Spleen (tissue), 11 donors: ENCODE results near the gene CAMTA1. TPM values are rescaled to one million over a fixed set of nuclear protein-coding genes. Genes with fewer than 3 reads are reported as not detected.
A peak's percentile ranks its signal among the peaks of the same experiment; 100 is the strongest.

Source experiments
- DNase-seq: peaks from one replicate; pipeline ENCODE4 v3.0.0-alpha.2; 2020
- H3K27ac ChIP-seq, 8 donors: fragments of 200-600 bp; sonication (generic) in 7 of 8; 1 replicate in 4 of 8; 2 replicates in 4 of 8; pipeline versions ENCODE4 v1.5.0 to v1.8.0; 2016 to 2021; ENCODE audit warnings: inconsistent platforms in 4 of 8, mild to moderate bottlenecking in 4 of 8, moderate library complexity in 1 of 8
- H3K27me3 ChIP-seq, 7 donors: fragments of 200-600 bp; sonication (generic) in 6 of 7; replicated peaks in 1 of 7; 1 replicate in 4 of 7; 2 replicates in 3 of 7; pipeline versions ENCODE4 v1.5.0 to v1.8.0; 2016 to 2021; ENCODE audit warnings: inconsistent platforms in 3 of 7, mild to moderate bottlenecking in 1 of 7
- H3K36me3 ChIP-seq, 6 donors: fragments of 200-600 bp; sonication (generic) in 5 of 6; 1 replicate in 4 of 6; 2 replicates in 2 of 6; pipeline versions ENCODE4 v1.5.0 to v1.8.0; 2016 to 2021; ENCODE audit warnings: inconsistent platforms in 2 of 6
- H3K4me1 ChIP-seq, 6 donors: fragments of 200-600 bp; sonication (generic) in 5 of 6; 1 replicate in 3 of 6; 2 replicates in 3 of 6; pipeline versions ENCODE4 v1.5.0 to v1.8.0; 2016 to 2021; ENCODE audit warnings: inconsistent platforms in 3 of 6
- H3K4me3 ChIP-seq, 8 donors: fragments of 200-600 bp; sonication (generic) in 7 of 8; 1 replicate in 4 of 8; 2 replicates in 4 of 8; pipeline versions ENCODE4 v1.5.0 to v1.8.0; 2016 to 2021; ENCODE audit warnings: inconsistent platforms in 4 of 8, mild to moderate bottlenecking in 4 of 8, moderate library complexity in 2 of 8
- H3K9me3 ChIP-seq, 8 donors: fragments of 200-600 bp; sonication (generic) in 7 of 8; 1 replicate in 4 of 8; 2 replicates in 4 of 8; pipeline versions ENCODE4 v1.5.0 to v1.8.0; 2016 to 2021; ENCODE audit warnings: inconsistent platforms in 4 of 8
- POLR2A ChIP-seq, 3 donors: fragments of 450-650 bp; IDR thresholded peaks; one replicate each; pipeline ENCODE4 v1.5.1; 2017; ENCODE audit warnings: antibody characterized with exemption in 3 of 3, mild to moderate bottlenecking in 1 of 3
- POLR2AphosphoS5 ChIP-seq, 3 donors: sonication (generic); formaldehyde crosslinking; IDR thresholded peaks; one replicate each; pipeline ENCODE4 v1.5.1; 2017; ENCODE audit warnings: antibody characterized with exemption in 3 of 3
- WGBS, 5 donors: extraction: QIAGEN DNeasy Blood & Tissue Kit in 3 of 5; methylation state at CpG; one replicate each; pipeline versions ENCODE4 v1.1.5 to v1.1.7; 2013 to 2018; 5-methylcytosine and 5-hydroxymethylcytosine counted together
- intact Hi-C: fragments of 100-400 bp; cut with DNase I; formaldehyde crosslinking; loops from one replicate; pipeline ENCODE4 v1.15.0; 2023; ENCODE audit warnings: low total_unique reads
- polyA plus RNA-seq, 3 donors: library from polyadenylated mRNA; stranded (reverse); fragments of 200-250 nt; gene quantifications; one replicate each; pipeline ENCODE4 v1.2.1, GENCODE V29; 2013
- total RNA-seq, 7 donors: library from RNA; depleted of rRNA in 3 of 7; stranded (reverse); fragments of >200 nt in 3 of 7; fragmentation: NEBNext Ultra II Directional in 4 of 7; extraction: Animal tissue kit (Norgen Biotek cat#: 25700) in 4 of 7; gene quantifications; one replicate each; pipeline versions ENCODE4 v1.1.0 to v1.2.1, GENCODE V29; 2016 to 2021
- TF ChIP-seq, protein P1 (sequence below), 11 experiments: fragments of 200-600 bp in 7 of 11; fragments of 450-650 bp in 4 of 11; sonication (generic) in 4 of 11; IDR thresholded peaks in 8 of 11; conservative IDR thresholded peaks in 3 of 11; 1 replicate in 7 of 11; 2 replicates in 4 of 11; pipeline versions ENCODE4 v1.4.0 to v1.8.0; 2016 to 2021; ENCODE audit warnings: antibody characterized with exemption in 11 of 11, inconsistent platforms in 4 of 11, mild to moderate bottlenecking in 1 of 11
- donor health status: healthy with polysubstance abuse.
- donor health status: DM: no; HTN: no; CAD: no; lungs with moderate emphysema.
- donor health status: DM: no; HTN: no; CAD: no.
- donor health status: Bipolar disorder and iron deficiency.
- donor health status: healthy.
- donor health status: DM: no; HTN: no; CAD: no.
- donor health status: DM: yes; HTN: yes; CAD: no.

Gene CAMTA1
- total and polyA plus RNA-seq, 10 donors = 53.0 to 106 (median 77.3) TPM

DNA sequence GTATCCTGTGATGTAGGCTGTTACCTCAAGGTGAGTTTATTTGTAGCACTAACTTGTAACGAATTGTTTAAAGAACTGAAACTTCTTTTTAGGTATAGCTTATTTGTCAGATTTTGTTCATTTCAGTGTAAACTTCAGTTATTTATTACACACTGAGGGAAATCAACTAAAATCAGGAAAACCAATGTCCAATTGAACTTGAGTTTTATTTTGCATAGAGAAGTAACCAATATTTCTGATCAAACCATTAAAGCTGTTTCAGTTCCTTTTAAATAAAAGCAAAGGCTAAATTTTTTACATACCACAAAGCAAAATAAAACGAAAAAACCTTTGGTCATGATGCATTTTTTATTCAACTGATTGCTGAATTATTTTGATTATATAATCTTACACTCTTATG lies 103.6 kb downstream of the CAMTA1 start:
- TF ChIP-seq POLR2AphosphoS5 (IDR thresholded peaks at IDR 0.05) = no peak
- TF ChIP-seq, protein P1, sequence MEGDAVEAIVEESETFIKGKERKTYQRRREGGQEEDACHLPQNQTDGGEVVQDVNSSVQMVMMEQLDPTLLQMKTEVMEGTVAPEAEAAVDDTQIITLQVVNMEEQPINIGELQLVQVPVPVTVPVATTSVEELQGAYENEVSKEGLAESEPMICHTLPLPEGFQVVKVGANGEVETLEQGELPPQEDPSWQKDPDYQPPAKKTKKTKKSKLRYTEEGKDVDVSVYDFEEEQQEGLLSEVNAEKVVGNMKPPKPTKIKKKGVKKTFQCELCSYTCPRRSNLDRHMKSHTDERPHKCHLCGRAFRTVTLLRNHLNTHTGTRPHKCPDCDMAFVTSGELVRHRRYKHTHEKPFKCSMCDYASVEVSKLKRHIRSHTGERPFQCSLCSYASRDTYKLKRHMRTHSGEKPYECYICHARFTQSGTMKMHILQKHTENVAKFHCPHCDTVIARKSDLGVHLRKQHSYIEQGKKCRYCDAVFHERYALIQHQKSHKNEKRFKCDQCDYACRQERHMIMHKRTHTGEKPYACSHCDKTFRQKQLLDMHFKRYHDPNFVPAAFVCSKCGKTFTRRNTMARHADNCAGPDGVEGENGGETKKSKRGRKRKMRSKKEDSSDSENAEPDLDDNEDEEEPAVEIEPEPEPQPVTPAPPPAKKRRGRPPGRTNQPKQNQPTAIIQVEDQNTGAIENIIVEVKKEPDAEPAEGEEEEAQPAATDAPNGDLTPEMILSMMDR (IDR thresholded peaks at IDR 0.05 in 8 of 11, conservative IDR thresholded peaks at IDR 0.05 in 3 of 11) = no peak
- intact Hi-C loops = loop anchor here (5.0 kb wide), 2 partner anchors 87 to 172 kb away; no protein-coding TSS in a partner anchor

DNA sequence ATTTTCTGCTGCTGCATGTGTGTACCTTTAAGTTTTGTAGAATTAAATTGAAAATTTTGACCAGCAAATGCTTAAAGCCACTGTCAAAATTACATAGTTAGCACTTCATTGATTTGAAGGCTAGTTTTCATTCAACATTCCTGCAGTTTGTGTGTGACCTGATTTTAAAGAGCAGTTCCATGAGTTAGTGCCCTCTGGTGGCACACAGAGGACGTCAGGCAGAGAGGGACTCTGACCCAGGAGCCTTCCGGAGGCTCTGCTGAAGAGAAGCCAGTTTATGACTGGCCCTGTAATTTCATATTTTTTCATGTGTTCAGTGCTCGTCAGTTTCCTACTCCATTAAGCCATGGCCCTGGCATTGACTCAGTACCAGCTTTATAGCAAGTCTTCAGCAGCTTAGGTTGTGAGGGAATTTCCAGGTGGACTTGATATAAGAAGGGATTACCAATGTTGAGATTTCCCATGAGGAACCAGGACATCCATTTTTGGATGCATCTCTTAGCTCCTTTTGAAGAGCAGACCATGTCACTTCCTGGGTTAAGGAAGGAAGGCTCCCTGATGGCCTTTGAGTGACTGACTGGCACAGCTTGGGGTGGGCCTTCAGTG lies 104.7 kb downstream of the CAMTA1 start:
- no peak for DNase-seq

More for the DNA sequence above, 103.6 kb downstream of the CAMTA1 start:
- H3K4me1 ChIP-seq = peaks cover 0 to 10% (median 4%) of the 10 kb centered on the region in 6 donors
- H3K27me3 ChIP-seq = no peaks in the 10 kb centered on the region
- no peak overlapping the region for H3K4me3 ChIP-seq
- no peak for DNase-seq
- H3K9me3 ChIP-seq = no peaks in the 10 kb centered on the region
- H3K27ac ChIP-seq = no peak overlapping the region
- 63 to 77% (median 68%) methylated on average over 2 of the region's 2 CpGs for WGBS, 5 donors
- peaks cover 0 to 14% (median 0%) of the 10 kb centered on the region in 6 donors for H3K36me3 ChIP-seq

GRCh38 chr1:6890686-6891085 lies 105.4 kb downstream of the CAMTA1 start:
- Histone ChIP-seq H3K4me1 (peaks cover 0 to 10% (median 4%) of the 10 kb centered on the region in 6 donors), H3K9me3 (no peaks in the 10 kb centered on the region), H3K27me3 (no peaks in the 10 kb centered on the region), H3K4me3 (no peak overlapping the region), H3K27ac (no peak overlapping the region), H3K36me3 (peaks cover 0 to 14% (median 0%) of the 10 kb centered on the region in 6 donors)
- intact Hi-C loops = loop anchor here (5.0 kb wide), 1 partner anchor 163 kb away; no protein-coding TSS in a partner anchor
- no peak for DNase-seq
- TF ChIP-seq POLR2AphosphoS5 (IDR thresholded peaks at IDR 0.05) = no peak
- no peak for TF ChIP-seq POLR2A (IDR thresholded peaks at IDR 0.05)
- TF ChIP-seq, protein P1 (IDR thresholded peaks at IDR 0.05 in 8 of 11, conservative IDR thresholded peaks at IDR 0.05 in 3 of 11) = no peak
- WGBS, 5 donors = 54 to 100% (median 100%) methylated on average over 1 of the region's 1 CpG

More for the DNA sequence above, 104.7 kb downstream of the CAMTA1 start:
- WGBS, 5 donors = 17 to 32% (median 26%) methylated on average over 3 of the region's 3 CpGs
- no peaks in the 10 kb centered on the region for H3K9me3 ChIP-seq
- no peak overlapping the region for H3K27ac ChIP-seq
- peaks cover 0 to 10% (median 4%) of the 10 kb centered on the region in 6 donors for H3K4me1 ChIP-seq
- no peaks in the 10 kb centered on the region for H3K27me3 ChIP-seq
- peaks cover 0 to 14% (median 0%) of the 10 kb centered on the region in 6 donors for H3K36me3 ChIP-seq
- TF ChIP-seq, protein P1 (IDR thresholded peaks at IDR 0.05 in 8 of 11, conservative IDR thresholded peaks at IDR 0.05 in 3 of 11) = peak; percentile 32 to 88 (median 77)
- TF ChIP-seq POLR2A (IDR thresholded peaks at IDR 0.05) = no peak
- peak in 1 of 3 donors; percentile 8 for TF ChIP-seq POLR2AphosphoS5 (IDR thresholded peaks at IDR 0.05)
- intact Hi-C loops = loop anchor here (5.0 kb wide), 3 partner anchors 88 to 173 kb away; no protein-coding TSS in a partner anchor
- no peak overlapping the region for H3K4me3 ChIP-seq

GRCh38 chr1:6891781-6892579 lies 106.7 kb downstream of the CAMTA1 start:
- intact Hi-C loops = loop anchor here (5.0 kb wide), 1 partner anchor 165 kb away; no protein-coding TSS in a partner anchor

More at GRCh38 chr1:6891781-6892579, 106.7 kb downstream of the CAMTA1 start:
- Histone ChIP-seq H3K27me3 (no peaks in the 10 kb centered on the region), H3K9me3 (no peaks in the 10 kb centered on the region), H3K4me3 (no peak overlapping the region), H3K36me3 (peaks cover 0 to 12% (median 0%) of the 10 kb centered on the region in 6 donors), H3K4me1 (peaks cover 0 to 10% (median 4%) of the 10 kb centered on the region in 6 donors), H3K27ac (no peak overlapping the region)
- DNase-seq = no peak
- TF ChIP-seq POLR2AphosphoS5 (IDR thresholded peaks at IDR 0.05) (no peak), POLR2A (IDR thresholded peaks at IDR 0.05) (no peak)
- TF ChIP-seq, protein P1 (IDR thresholded peaks at IDR 0.05 in 8 of 11, conservative IDR thresholded peaks at IDR 0.05 in 3 of 11) = no peak
- 89 to 95% (median 92%) methylated on average over 7 of the region's 7 CpGs for WGBS, 5 donors
